ENCODE data around the gene TMEM222.

Gene TMEM222

GRCh38 chr1:27380766-27381733, 59.1 kb downstream of the TMEM222 start:
- no peak overlapping the region for H3K4me2 ChIP-seq (ENCODE audit: low read depth, low read length, poor library complexity, severe bottlenecking)
- no peak overlapping the region; the same call in 1 of the 2 replicates for H2AFZ ChIP-seq (ENCODE audit: low read length)
- no peaks in the 10 kb centered on the region for H3K9me2 ChIP-seq (replicated peaks; ENCODE audit: low read depth, low read length)
- H3K4me3 ChIP-seq (ENCODE audit: low read length, poor library complexity, severe bottlenecking): no peak overlapping the region
- H3K9ac ChIP-seq (ENCODE audit: low read depth, low read length, poor library complexity, severe bottlenecking): no peak overlapping the region
- H3K4me1 ChIP-seq (ENCODE audit: insufficient read depth, low read length, poor library complexity, severe bottlenecking): no peaks in the 10 kb centered on the region
- H3K27me3 ChIP-seq (ENCODE audit: insufficient read depth, low read length, poor library complexity, severe bottlenecking): no peaks in the 10 kb centered on the region
- TF ChIP-seq, protein P1, sequence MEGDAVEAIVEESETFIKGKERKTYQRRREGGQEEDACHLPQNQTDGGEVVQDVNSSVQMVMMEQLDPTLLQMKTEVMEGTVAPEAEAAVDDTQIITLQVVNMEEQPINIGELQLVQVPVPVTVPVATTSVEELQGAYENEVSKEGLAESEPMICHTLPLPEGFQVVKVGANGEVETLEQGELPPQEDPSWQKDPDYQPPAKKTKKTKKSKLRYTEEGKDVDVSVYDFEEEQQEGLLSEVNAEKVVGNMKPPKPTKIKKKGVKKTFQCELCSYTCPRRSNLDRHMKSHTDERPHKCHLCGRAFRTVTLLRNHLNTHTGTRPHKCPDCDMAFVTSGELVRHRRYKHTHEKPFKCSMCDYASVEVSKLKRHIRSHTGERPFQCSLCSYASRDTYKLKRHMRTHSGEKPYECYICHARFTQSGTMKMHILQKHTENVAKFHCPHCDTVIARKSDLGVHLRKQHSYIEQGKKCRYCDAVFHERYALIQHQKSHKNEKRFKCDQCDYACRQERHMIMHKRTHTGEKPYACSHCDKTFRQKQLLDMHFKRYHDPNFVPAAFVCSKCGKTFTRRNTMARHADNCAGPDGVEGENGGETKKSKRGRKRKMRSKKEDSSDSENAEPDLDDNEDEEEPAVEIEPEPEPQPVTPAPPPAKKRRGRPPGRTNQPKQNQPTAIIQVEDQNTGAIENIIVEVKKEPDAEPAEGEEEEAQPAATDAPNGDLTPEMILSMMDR (conservative IDR thresholded peaks at IDR 0.05; ENCODE audit: low read length): no peak
- TF ChIP-seq EZH2phosphoT487 (IDR thresholded peaks at IDR 0.05; ENCODE audit: borderline replicate concordance): no peak
- no peaks in the 10 kb centered on the region for H3K9me3 ChIP-seq (ENCODE audit: insufficient read depth, low read depth, low read length)
- no peaks in the 10 kb centered on the region for H3K79me2 ChIP-seq (ENCODE audit: insufficient read depth, low read length)
- H3F3A ChIP-seq (ENCODE audit: low read depth): no peaks in the 10 kb centered on the region
- no peaks in the 10 kb centered on the region for H3K36me3 ChIP-seq (ENCODE audit: insufficient read depth, low read length)
- no peaks in the 10 kb centered on the region for H4K20me1 ChIP-seq (ENCODE audit: insufficient read depth, low read length, poor library complexity, severe bottlenecking)

DNA sequence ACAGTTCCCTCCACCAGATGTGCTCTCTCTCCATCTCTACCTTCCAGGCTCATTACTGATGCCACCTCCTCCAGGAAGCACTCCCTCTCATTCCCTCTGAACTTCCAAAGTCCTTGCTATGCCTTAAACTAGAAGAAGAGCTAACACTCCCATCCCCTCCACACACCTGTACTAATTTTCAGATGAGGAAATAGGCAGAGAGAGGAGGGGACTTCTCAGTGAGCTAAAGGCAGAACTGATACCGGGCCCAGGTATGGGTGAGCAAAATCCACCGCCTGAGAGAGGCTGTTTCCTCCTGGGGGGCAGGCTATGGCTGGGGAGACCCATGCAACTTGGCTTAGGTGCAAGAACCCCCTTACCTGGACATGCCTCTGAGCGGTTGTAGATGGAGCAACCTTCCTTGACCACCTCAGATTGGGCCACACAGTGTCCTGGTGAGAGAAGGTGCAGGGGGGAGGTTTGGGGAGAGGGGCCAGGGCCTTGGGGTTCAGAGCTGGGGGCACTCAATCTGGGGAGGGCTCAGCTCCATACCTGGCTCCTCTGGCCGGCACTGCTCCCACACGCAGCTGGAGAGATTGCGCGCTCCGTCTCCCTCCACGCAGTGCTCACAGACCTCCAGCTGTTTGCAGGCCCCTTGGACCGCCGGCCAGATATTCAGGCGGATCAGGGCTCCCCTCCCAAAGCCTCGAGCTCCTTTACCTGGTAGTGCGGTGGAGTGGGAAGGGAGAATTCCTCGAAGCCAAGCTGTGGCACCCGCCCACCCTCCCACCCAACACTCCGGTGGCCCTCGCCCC, 60.2 kb downstream of the TMEM222 start:
- no peaks in the 10 kb centered on the region for H3K36me3 ChIP-seq (ENCODE audit: insufficient read depth, low read length)
- H3K27me3 ChIP-seq (ENCODE audit: insufficient read depth, low read length, poor library complexity, severe bottlenecking): no peaks in the 10 kb centered on the region
- H4K20me1 ChIP-seq (ENCODE audit: insufficient read depth, low read length, poor library complexity, severe bottlenecking): no peaks in the 10 kb centered on the region
- no peaks in the 10 kb centered on the region for H3K9me2 ChIP-seq (replicated peaks; ENCODE audit: low read depth, low read length)
- no peak overlapping the region for H3K9ac ChIP-seq (ENCODE audit: low read depth, low read length, poor library complexity, severe bottlenecking)
- TF ChIP-seq, protein P1 (conservative IDR thresholded peaks at IDR 0.05; ENCODE audit: low read length): no peak
- no peak for TF ChIP-seq EZH2phosphoT487 (IDR thresholded peaks at IDR 0.05; ENCODE audit: borderline replicate concordance)
- H2AFZ ChIP-seq (ENCODE audit: low read length): no peak overlapping the region
- H3K4me2 ChIP-seq (ENCODE audit: low read depth, low read length, poor library complexity, severe bottlenecking): no peak overlapping the region
- H3K4me3 ChIP-seq (ENCODE audit: low read length, poor library complexity, severe bottlenecking): no peak overlapping the region
- H3K9me3 ChIP-seq (ENCODE audit: insufficient read depth, low read depth, low read length): no peaks in the 10 kb centered on the region
- no peaks in the 10 kb centered on the region for H3K4me1 ChIP-seq (ENCODE audit: insufficient read depth, low read length, poor library complexity, severe bottlenecking)
- H3K79me2 ChIP-seq (ENCODE audit: insufficient read depth, low read length): no peaks in the 10 kb centered on the region
- H3F3A ChIP-seq (ENCODE audit: low read depth): no peaks in the 10 kb centered on the region

- no peak within 1 kb of the TSS for H3K9ac ChIP-seq (ENCODE audit: low read depth, low read length, poor library complexity, severe bottlenecking)
- H3K79me2 ChIP-seq (ENCODE audit: insufficient read depth, low read length): no peaks in the 10 kb centered on the region
- H3K27me3 ChIP-seq (ENCODE audit: insufficient read depth, low read length, poor library complexity, severe bottlenecking): no peaks in the 10 kb centered on the region
- H3K9me3 ChIP-seq (ENCODE audit: insufficient read depth, low read depth, low read length): no peaks in the 10 kb centered on the region
- H3K36me3 ChIP-seq (ENCODE audit: insufficient read depth, low read length): no peaks in the 10 kb centered on the region
- H3K9me2 ChIP-seq (replicated peaks; ENCODE audit: low read depth, low read length): no peaks in the 10 kb centered on the region
- no peak within 1 kb of the TSS for H2AFZ ChIP-seq (ENCODE audit: low read length)
- H3F3A ChIP-seq (ENCODE audit: low read depth): no peaks in the 10 kb centered on the region
- H4K20me1 ChIP-seq (ENCODE audit: insufficient read depth, low read length, poor library complexity, severe bottlenecking): no peaks in the 10 kb centered on the region
- H3K4me3 ChIP-seq (ENCODE audit: low read length, poor library complexity, severe bottlenecking): no peak within 1 kb of the TSS
- H3K4me2 ChIP-seq (ENCODE audit: low read depth, low read length, poor library complexity, severe bottlenecking): no peak within 1 kb of the TSS
- H3K4me1 ChIP-seq (ENCODE audit: insufficient read depth, low read length, poor library complexity, severe bottlenecking): no peaks in the 10 kb centered on the region
- no peak for TF ChIP-seq EZH2phosphoT487 (IDR thresholded peaks at IDR 0.05; ENCODE audit: borderline replicate concordance)
- TF ChIP-seq, protein P1 (conservative IDR thresholded peaks at IDR 0.05; ENCODE audit: low read length): no peak
Measured at GRCh38 chr1:27383039-27383605, 61.2 kb downstream of the TMEM222 start, which contains the start of gene CD164L2. CD164L2 (minus strand) TSS chr1:27383333; CDS start chr1:27383239, 94 bp downstream.

Measured in Loucy (cell line).